T1000 (cell line): ENCODE measurements around the gene XKR3.
"Not testable (repeated sequence)": the region's sequence is repeated elsewhere in the genome, so short reads cannot be mapped to it uniquely, and the experiment has no call there.

ENCODE experiments used
- DNase-seq: peaks from one replicate; lab custom pipeline; 2025; ENCODE audit warnings: mixed read lengths; lab: John Stamatoyannopoulos, UW

The XKR3 gene

GRCh38 chr22:16804882-16805281 lies 20.3 kb downstream of the XKR3 start:
- DNase-seq, result no peak

- DNase-seq, result no peak
Measured at GRCh38 chr22:16803255-16803917, 21.8 kb downstream of the XKR3 start.

GRCh38 chr22:16801571-16801970 lies 23.6 kb downstream of the XKR3 start:
- no peak for DNase-seq

GRCh38 chr22:16801088-16801487 lies 24.1 kb downstream of the XKR3 start:
- DNase-seq, result no peak

- no peak for DNase-seq
Measured at GRCh38 chr22:16800358-16800757, 24.9 kb downstream of the XKR3 start.

- DNase-seq, result not testable (repeated sequence)
Measured at GRCh38 chr22:16795504-16795903, 29.7 kb downstream of the XKR3 start.

GRCh38 chr22:16793831-16794230 lies 31.4 kb downstream of the XKR3 start:
- DNase-seq, result no peak

- no peak for DNase-seq
Measured at GRCh38 chr22:16789860-16790493, 35.2 kb downstream of the XKR3 start.

- DNase-seq, result no peak
Measured at GRCh38 chr22:16783930-16784354, 41.3 kb downstream of the XKR3 start.

GRCh38 chr22:16783453-16783852 lies 41.8 kb downstream of the XKR3 start:
- no peak for DNase-seq

- no peak for DNase-seq
Measured at GRCh38 chr22:16781764-16782329, 43.4 kb downstream of the XKR3 start.

- DNase-seq, result no peak
Measured at GRCh38 chr22:16781074-16781763, 44.0 kb downstream of the XKR3 start.

GRCh38 chr22:16777284-16777924 lies 47.8 kb downstream of the XKR3 start:
- DNase-seq, result no peak

- DNase-seq, result no peak
Measured at GRCh38 chr22:16776080-16776479, 49.1 kb downstream of the XKR3 start.

GRCh38 chr22:16774911-16775500 lies 50.2 kb downstream of the XKR3 start:
- no peak for DNase-seq

GRCh38 chr22:16771569-16771968 lies 53.6 kb downstream of the XKR3 start:
- DNase-seq, result not testable (repeated sequence)

- not testable (repeated sequence) for DNase-seq
Measured at GRCh38 chr22:16767927-16768326, 57.3 kb downstream of the XKR3 start.

GRCh38 chr22:16762224-16762623 lies 63.0 kb downstream of the XKR3 start:
- DNase-seq, result not testable (repeated sequence)

- DNase-seq, result not testable (repeated sequence)
Measured at GRCh38 chr22:16760416-16760815, 64.8 kb downstream of the XKR3 start.

GRCh38 chr22:16749282-16749681 lies 75.9 kb downstream of the XKR3 start:
- DNase-seq, result not testable (repeated sequence)

- not testable (repeated sequence) for DNase-seq
Measured at GRCh38 chr22:16748160-16748929, 76.9 kb downstream of the XKR3 start.
